Measurements from ENCODE around the gene RASAL2. TPM values are rescaled to one million over a fixed set of nuclear protein-coding genes. Genes with fewer than 3 reads are reported as not detected.

The RASAL2 gene
- total and polyA plus RNA-seq, 2 donors (not counting 1 experiment from before 2014, with no cell fraction given), result 0.12 TPM; not detected in 1

DNA sequence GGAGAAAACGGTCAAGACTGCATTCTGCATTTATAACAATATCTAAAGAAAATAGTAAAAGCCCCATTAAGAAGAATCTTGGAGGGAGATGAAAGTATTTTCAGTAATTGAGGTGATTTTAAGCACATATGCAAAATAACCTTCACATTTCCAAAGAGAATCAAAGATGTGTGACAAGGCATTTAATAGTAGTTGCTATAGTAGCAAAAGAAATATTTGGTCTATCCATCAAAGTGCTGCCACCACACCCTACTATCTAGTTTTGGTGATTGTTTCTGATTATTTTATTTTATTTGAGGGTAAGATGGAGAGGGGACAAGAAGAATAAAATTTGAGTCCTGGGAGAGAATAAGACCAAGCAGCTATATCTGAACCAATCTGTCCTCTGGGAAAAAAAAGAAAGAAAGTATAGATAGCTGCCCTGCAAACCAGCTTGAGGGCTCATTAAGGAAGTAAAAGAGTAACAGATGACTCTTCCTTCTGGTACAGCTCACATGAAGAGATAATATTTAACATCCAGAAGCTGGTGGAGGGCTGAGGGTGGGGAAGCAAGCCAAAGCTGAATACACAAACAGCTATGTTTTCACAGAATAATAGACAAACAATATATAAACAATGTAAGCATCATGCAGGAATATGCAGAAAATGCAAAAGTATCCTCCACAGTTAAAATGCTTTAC lies 47.2 kb upstream of the RASAL2 start:
- Mint-ChIP-seq H3K4me3 (no peak overlapping the region), H3K4me1 (no peaks in the 10 kb centered on the region), H3K27me3 (peaks cover 5% of the 10 kb centered on the region), H3K9me3 (ENCODE audit: insufficient read depth) (no peaks in the 10 kb centered on the region), H3K27ac (no peak overlapping the region)
- H3K27ac ChIP-seq (ENCODE audit: low read length in 2 of 2), result no peak overlapping the region
- H3K27me3 ChIP-seq (replicated peaks in 1 of 4; ENCODE audit: control extremely low read depth in 1 of 4, control insufficient read depth in 3 of 4, insufficient read depth in 4 of 4, low read length in 3 of 4), result no peaks in the 10 kb centered on the region
- POLR2A ChIA-PET, result no interaction called here
- H3K4me2 ChIP-seq (replicated peaks; ENCODE audit: low read depth, low read length, poor library complexity, severe bottlenecking), result no peak overlapping the region
- WGBS (ENCODE audit: insufficient coverage), result no CpG with 5 or more reads among the region's 1 CpG
- DNase-seq, result no peak
- no peak overlapping the region for H3K4me3 ChIP-seq (ENCODE audit: control extremely low read depth in 1 of 5, extremely low read depth in 1 of 5, insufficient read depth in 1 of 5, low read depth in 2 of 5, low read length in 4 of 5)
- peaks cover 0 to 2% (median 0%) of the 10 kb centered on the region in 3 donors for H3K9me3 ChIP-seq (ENCODE audit: control extremely low read depth in 1 of 3, control insufficient read depth in 2 of 3, insufficient read depth in 1 of 3, low read length in 2 of 3)
- no peak overlapping the region for H3K9ac ChIP-seq (ENCODE audit: low read length)
- no peak overlapping the region for H2AFZ ChIP-seq (ENCODE audit: insufficient read depth, low read depth, low read length, poor library complexity, severe bottlenecking)
- H3K4me1 ChIP-seq (ENCODE audit: control insufficient read depth in 2 of 2, insufficient read depth in 2 of 2, low read length in 2 of 2), result no peaks in the 10 kb centered on the region
- CTCF ChIA-PET, result no interaction called here
- intact Hi-C loops (cut with micrococcal nuclease), result no loop called here
- no peak for ATAC-seq (ENCODE audit: low read depth)
- TF ChIP-seq, protein P1, sequence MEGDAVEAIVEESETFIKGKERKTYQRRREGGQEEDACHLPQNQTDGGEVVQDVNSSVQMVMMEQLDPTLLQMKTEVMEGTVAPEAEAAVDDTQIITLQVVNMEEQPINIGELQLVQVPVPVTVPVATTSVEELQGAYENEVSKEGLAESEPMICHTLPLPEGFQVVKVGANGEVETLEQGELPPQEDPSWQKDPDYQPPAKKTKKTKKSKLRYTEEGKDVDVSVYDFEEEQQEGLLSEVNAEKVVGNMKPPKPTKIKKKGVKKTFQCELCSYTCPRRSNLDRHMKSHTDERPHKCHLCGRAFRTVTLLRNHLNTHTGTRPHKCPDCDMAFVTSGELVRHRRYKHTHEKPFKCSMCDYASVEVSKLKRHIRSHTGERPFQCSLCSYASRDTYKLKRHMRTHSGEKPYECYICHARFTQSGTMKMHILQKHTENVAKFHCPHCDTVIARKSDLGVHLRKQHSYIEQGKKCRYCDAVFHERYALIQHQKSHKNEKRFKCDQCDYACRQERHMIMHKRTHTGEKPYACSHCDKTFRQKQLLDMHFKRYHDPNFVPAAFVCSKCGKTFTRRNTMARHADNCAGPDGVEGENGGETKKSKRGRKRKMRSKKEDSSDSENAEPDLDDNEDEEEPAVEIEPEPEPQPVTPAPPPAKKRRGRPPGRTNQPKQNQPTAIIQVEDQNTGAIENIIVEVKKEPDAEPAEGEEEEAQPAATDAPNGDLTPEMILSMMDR (IDR thresholded peaks at IDR 0.05), result no peak
- no peak for TF ChIP-seq EZH2 (IDR thresholded peaks at IDR 0.05; ENCODE audit: borderline replicate concordance, insufficient read depth, low read depth, low read length, poor library complexity, severe bottlenecking)
- no peaks in the 10 kb centered on the region for H4K20me1 ChIP-seq (ENCODE audit: control insufficient read depth, insufficient read depth, low read length, poor library complexity, severe bottlenecking)
- no peaks in the 10 kb centered on the region for H3K79me2 ChIP-seq (ENCODE audit: control insufficient read depth, insufficient read depth, low read length)
- H3K36me3 ChIP-seq (replicated peaks in 1 of 2; ENCODE audit: control extremely low read depth in 1 of 2, control insufficient read depth in 1 of 2, extremely low read depth in 1 of 2, insufficient read depth in 2 of 2, low read length in 1 of 2), result no peaks in the 10 kb centered on the region

DNA sequence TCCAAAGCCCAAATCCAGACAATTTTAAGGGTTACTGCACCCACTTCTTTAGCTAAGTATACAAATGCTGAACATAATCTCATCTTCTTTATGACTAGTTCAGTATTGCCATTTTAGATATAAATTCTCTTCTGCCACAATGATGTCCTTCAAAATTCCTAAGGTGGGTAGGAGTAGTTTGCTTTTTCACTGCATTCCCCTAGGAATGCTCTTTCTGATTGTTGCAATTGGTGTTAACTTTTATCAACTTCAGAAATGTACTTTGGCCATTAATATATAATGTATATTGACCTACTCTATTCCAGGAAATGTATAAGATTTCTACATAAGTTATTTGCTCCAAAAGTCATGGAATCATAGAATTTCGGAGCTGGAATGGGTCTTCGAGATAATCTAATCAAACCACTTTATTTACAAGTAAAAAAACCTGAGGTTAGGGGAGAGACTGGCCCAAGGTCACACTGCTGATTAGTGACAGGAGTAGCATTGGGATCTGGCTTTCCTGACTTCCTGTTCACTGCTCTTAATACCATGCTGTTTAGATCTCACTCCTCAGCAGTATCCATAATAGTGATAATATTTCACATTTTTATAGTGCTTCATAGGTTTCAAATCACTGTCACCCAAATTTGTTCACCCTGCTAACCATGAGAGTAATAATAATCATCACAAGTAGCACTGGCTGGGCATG lies 46.4 kb upstream of the RASAL2 start:
- Mint-ChIP-seq H3K27ac (no peak overlapping the region), H3K4me3 (no peak overlapping the region), H3K4me1 (no peaks in the 10 kb centered on the region), H3K27me3 (peaks cover 5% of the 10 kb centered on the region), H3K9me3 (ENCODE audit: insufficient read depth) (no peaks in the 10 kb centered on the region)
- no peak overlapping the region for H3K4me2 ChIP-seq (replicated peaks; ENCODE audit: low read depth, low read length, poor library complexity, severe bottlenecking)
- ATAC-seq (ENCODE audit: low read depth) (no peak), DNase-seq (no peak)
- H3K9ac ChIP-seq (ENCODE audit: low read length), result no peak overlapping the region
- H3K9me3 ChIP-seq (ENCODE audit: control extremely low read depth in 1 of 3, control insufficient read depth in 2 of 3, insufficient read depth in 1 of 3, low read length in 2 of 3), result peaks cover 0 to 2% (median 0%) of the 10 kb centered on the region in 3 donors
- WGBS (ENCODE audit: insufficient coverage), result no CpG with 5 or more reads among the region's 2 CpGs
- no peaks in the 10 kb centered on the region for H4K20me1 ChIP-seq (ENCODE audit: control insufficient read depth, insufficient read depth, low read length, poor library complexity, severe bottlenecking)
- ChIA-PET CTCF (no interaction called here), POLR2A (no interaction called here)
- no peak overlapping the region for H3K27ac ChIP-seq (ENCODE audit: low read length in 2 of 2)
- no peaks in the 10 kb centered on the region for H3K27me3 ChIP-seq (replicated peaks in 1 of 4; ENCODE audit: control extremely low read depth in 1 of 4, control insufficient read depth in 3 of 4, insufficient read depth in 4 of 4, low read length in 3 of 4)
- no peaks in the 10 kb centered on the region for H3K36me3 ChIP-seq (replicated peaks in 1 of 2; ENCODE audit: control extremely low read depth in 1 of 2, control insufficient read depth in 1 of 2, extremely low read depth in 1 of 2, insufficient read depth in 2 of 2, low read length in 1 of 2)
- H3K79me2 ChIP-seq (ENCODE audit: control insufficient read depth, insufficient read depth, low read length), result no peaks in the 10 kb centered on the region
- no peak overlapping the region for H3K4me3 ChIP-seq (ENCODE audit: control extremely low read depth in 1 of 5, extremely low read depth in 1 of 5, insufficient read depth in 1 of 5, low read depth in 2 of 5, low read length in 4 of 5)
- no peak overlapping the region for H2AFZ ChIP-seq (ENCODE audit: insufficient read depth, low read depth, low read length, poor library complexity, severe bottlenecking)
- TF ChIP-seq, protein P1 (IDR thresholded peaks at IDR 0.05), result no peak
- TF ChIP-seq EZH2 (IDR thresholded peaks at IDR 0.05; ENCODE audit: borderline replicate concordance, insufficient read depth, low read depth, low read length, poor library complexity, severe bottlenecking), result no peak
- H3K4me1 ChIP-seq (ENCODE audit: control insufficient read depth in 2 of 2, insufficient read depth in 2 of 2, low read length in 2 of 2), result no peaks in the 10 kb centered on the region
- intact Hi-C loops (cut with micrococcal nuclease), result no loop called here
